Fibroblast of skin of left biceps (primary cell): ENCODE results near the gene RNF31.
"Not testable (repeated sequence)": the region's sequence is repeated elsewhere in the genome, so short reads cannot be mapped to it uniquely, and the experiment has no call there.

Source experiments
- DNase-seq, 2 experiments: peaks; one replicate each; pipeline ENCODE4 v3.0.0-alpha.2; 2013; ENCODE audit warnings: low read depth in 2 of 2

Gene RNF31

GRCh38 chr14:24202538-24202937 lies 55.2 kb downstream of the RNF31 start:
- DNase-seq: not testable (repeated sequence)

GRCh38 chr14:24203249-24203886 lies 56.1 kb downstream of the RNF31 start:
- DNase-seq: not testable (repeated sequence)

- DNase-seq: no peak
These were observed 57.2 kb downstream of the RNF31 start for GRCh38 chr14:24204163-24205146.

GRCh38 chr14:24206260-24207103 lies 59.2 kb downstream of the RNF31 start:
- no peak for DNase-seq

GRCh38 chr14:24207104-24207551 lies 59.8 kb downstream of the RNF31 start:
- DNase-seq: no peak

GRCh38 chr14:24207625-24208024 lies 60.3 kb downstream of the RNF31 start:
- DNase-seq: no peak
